ENCODE results near the gene SNAPIN. TPM values are rescaled to one million over a fixed set of nuclear protein-coding genes. Genes with fewer than 3 reads are reported as not detected.

The SNAPIN gene
- total and polyA plus RNA-seq, 9 of the 15 experiments (the other 6 are each of a cell fraction or from before 2014, with no cell fraction given) = 11.2 to 43.9 (median 32.3) TPM

DNA sequence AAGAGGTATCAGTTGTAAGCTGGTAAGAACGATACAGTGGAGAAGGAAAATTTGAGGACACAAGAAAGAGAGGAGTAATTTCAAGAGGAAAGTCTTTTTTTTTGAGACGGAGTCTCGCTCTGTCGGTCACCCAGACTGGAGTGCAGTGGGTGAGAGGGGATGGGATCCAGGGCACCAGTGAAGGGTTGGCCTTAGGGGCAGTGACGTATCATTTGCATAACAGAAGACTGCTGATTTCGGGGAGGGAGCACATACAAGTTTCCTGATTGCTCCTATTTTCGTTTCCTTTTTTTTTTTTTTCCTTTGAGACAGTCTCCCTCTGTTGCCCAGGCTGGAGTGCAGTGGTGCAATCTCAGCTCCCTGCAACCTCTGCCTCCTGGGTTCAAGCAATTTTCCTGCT is 35.4 kb upstream of the SNAPIN start:
- Histone ChIP-seq H2AFZ (ENCODE audit: low read depth, low read length) (no peak overlapping the region), H4K20me1 (replicated peaks; ENCODE audit: control insufficient read depth, insufficient read depth, low read length) (no peaks in the 10 kb centered on the region), H3K9me1 (ENCODE audit: control insufficient read depth, insufficient read depth, low read length) (no peaks in the 10 kb centered on the region), H3K27ac (ENCODE audit: extremely low read depth, low read depth, low read length) (no peak overlapping the region), H3K79me2 (ENCODE audit: control insufficient read depth, insufficient read depth, low read length) (peaks cover 6% of the 10 kb centered on the region; the same call in 1 of the 3 replicates), H3K9ac (ENCODE audit: insufficient read depth in 1 of 2, low read depth in 2 of 2, low read length in 2 of 2) (no peak overlapping the region), H3K4me2 (ENCODE audit: insufficient read depth, low read length) (no peak overlapping the region), H3K4me1 (replicated peaks in 1 of 2; ENCODE audit: control insufficient read depth in 2 of 2, insufficient read depth in 2 of 2, low read length in 2 of 2) (peaks cover 13 to 25% of the 10 kb centered on the region in 2 experiments), H3K36me3 (ENCODE audit: control insufficient read depth, insufficient read depth, low read length) (peaks cover 9% of the 10 kb centered on the region; the same call in 2 of the 3 replicates), H3K9me3 (replicated peaks; ENCODE audit: control insufficient read depth, insufficient read depth, low read depth, low read length) (no peaks in the 10 kb centered on the region), H3K4me3 (no peak overlapping the region), H3K27me3 (ENCODE audit: control insufficient read depth in 2 of 2, insufficient read depth in 2 of 2, low read length in 2 of 2) (no peaks in the 10 kb centered on the region)
- intact Hi-C loops (cut with micrococcal nuclease) (no loop called here), in situ Hi-C loops (cut with MboI) (no loop called here)
- ChIA-PET POLR2A (interaction anchor here (2.0 to 2.2 kb wide), 2 partner anchors 9 to 11 kb away, joined by 8 read pairs; partner anchors contain the start of gene CHTOP), CTCF (ENCODE audit: low intra/inter-chr PET ratio) (no interaction called here)
- TF ChIP-seq, protein P1, sequence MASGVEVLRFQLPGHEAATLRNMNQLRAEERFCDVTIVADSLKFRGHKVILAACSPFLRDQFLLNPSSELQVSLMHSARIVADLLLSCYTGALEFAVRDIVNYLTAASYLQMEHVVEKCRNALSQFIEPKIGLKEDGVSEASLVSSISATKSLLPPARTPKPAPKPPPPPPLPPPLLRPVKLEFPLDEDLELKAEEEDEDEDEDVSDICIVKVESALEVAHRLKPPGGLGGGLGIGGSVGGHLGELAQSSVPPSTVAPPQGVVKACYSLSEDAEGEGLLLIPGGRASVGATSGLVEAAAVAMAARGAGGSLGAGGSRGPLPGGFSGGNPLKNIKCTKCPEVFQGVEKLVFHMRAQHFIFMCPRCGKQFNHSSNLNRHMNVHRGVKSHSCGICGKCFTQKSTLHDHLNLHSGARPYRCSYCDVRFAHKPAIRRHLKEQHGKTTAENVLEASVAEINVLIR (CRISPR knock-in tag; IDR thresholded peaks at IDR 0.05) = no peak
- no peak for TF ChIP-seq CXXC5 (CRISPR knock-in tag; IDR thresholded peaks at IDR 0.05)
- no peak for TF ChIP-seq ZNF3 (CRISPR knock-in tag; IDR thresholded peaks at IDR 0.05)
- no peak for TF ChIP-seq HDAC1 (IDR thresholded peaks at IDR 0.05)
- TF ChIP-seq PRMT5 (CRISPR knock-in tag; IDR thresholded peaks at IDR 0.05) = no peak
- TF ChIP-seq WHSC1 (IDR thresholded peaks at IDR 0.05; ENCODE audit: low read length) = no peak
- no peak for TF ChIP-seq ZNF175 (CRISPR knock-in tag; IDR thresholded peaks at IDR 0.05; ENCODE audit: low read depth)
- no peak for TF ChIP-seq BCL6 (CRISPR knock-in tag; IDR thresholded peaks at IDR 0.05)
- TF ChIP-seq SNIP1 (IDR thresholded peaks at IDR 0.05; ENCODE audit: low read depth) = no peak
- TF ChIP-seq BMI1 (IDR thresholded peaks at IDR 0.05; ENCODE audit: low read length) = no peak
- no peak for TF ChIP-seq ERF (CRISPR knock-in tag; IDR thresholded peaks at IDR 0.05)
- no peak for TF ChIP-seq HDAC8 (tag; IDR thresholded peaks at IDR 0.05)
- TF ChIP-seq GTF2E2 (tag; IDR thresholded peaks at IDR 0.05) = no peak
- no peak for TF ChIP-seq NR4A1 (CRISPR knock-in tag; IDR thresholded peaks at IDR 0.05)
- no peak for TF ChIP-seq NR4A1 (tag; IDR thresholded peaks at IDR 0.05)
- TF ChIP-seq ESRRA (IDR thresholded peaks at IDR 0.05; ENCODE audit: borderline replicate concordance, low read depth) = no peak
- TF ChIP-seq, protein P2, sequence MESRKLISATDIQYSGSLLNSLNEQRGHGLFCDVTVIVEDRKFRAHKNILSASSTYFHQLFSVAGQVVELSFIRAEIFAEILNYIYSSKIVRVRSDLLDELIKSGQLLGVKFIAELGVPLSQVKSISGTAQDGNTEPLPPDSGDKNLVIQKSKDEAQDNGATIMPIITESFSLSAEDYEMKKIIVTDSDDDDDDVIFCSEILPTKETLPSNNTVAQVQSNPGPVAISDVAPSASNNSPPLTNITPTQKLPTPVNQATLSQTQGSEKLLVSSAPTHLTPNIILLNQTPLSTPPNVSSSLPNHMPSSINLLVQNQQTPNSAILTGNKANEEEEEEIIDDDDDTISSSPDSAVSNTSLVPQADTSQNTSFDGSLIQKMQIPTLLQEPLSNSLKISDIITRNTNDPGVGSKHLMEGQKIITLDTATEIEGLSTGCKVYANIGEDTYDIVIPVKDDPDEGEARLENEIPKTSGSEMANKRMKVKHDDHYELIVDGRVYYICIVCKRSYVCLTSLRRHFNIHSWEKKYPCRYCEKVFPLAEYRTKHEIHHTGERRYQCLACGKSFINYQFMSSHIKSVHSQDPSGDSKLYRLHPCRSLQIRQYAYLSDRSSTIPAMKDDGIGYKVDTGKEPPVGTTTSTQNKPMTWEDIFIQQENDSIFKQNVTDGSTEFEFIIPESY (CRISPR knock-in tag; IDR thresholded peaks at IDR 0.05) = no peak
- no peak for TF ChIP-seq CREM (IDR thresholded peaks at IDR 0.05; ENCODE audit: low read depth)
- FAIRE-seq (no peak), ATAC-seq (no peak), DNase-seq (ENCODE audit: extremely low read depth in 1 of 4, low spot score in 3 of 4) (no peak)
- no TSS peak for BruUV-seq (replicated peaks)
- 66% methylated on average over 6 of the region's 7 CpGs for WGBS (ENCODE audit: insufficient coverage, low coverage, missing lambda C conversion rate)

Measured in K562 (cell line).